Thoracic aorta (tissue), 2 donors: Measurements from ENCODE around the gene OR2G6. TPM values are rescaled to one million over a fixed set of nuclear protein-coding genes. Genes with fewer than 3 reads are reported as not detected.
"Not testable (repeated sequence)": the region's sequence is repeated elsewhere in the genome, so short reads cannot be mapped to it uniquely, and the experiment has no call there.

Source experiments
- ATAC-seq: fragments of 150-250 bp; one replicate; pipeline ENCODE4 v1.8.0; 2017; ENCODE audit warnings: low read depth; ENCODE audit not compliant: insufficient number of reproducible peaks, low FRiP score
- DNase-seq: peaks from one replicate; pipeline ENCODE4 v3.0.0-alpha.2; 2020; ENCODE audit warnings: low spot score
- H3K27ac ChIP-seq, 2 donors: fragments of 200-600 bp; sonication (generic); 1 replicate in 1 of 2; 2 replicates in 1 of 2; pipeline ENCODE4 v1.5.1; 2016; ENCODE audit warnings: mild to moderate bottlenecking in 2 of 2, moderate library complexity in 2 of 2
- H3K27me3 ChIP-seq: fragments of 200-600 bp; sonication (generic); replicated peaks from 2 replicates; pipeline ENCODE4 v1.6.0; 2016; ENCODE audit warnings: mild to moderate bottlenecking; ENCODE audit not compliant: insufficient read depth
- H3K36me3 ChIP-seq: fragments of 200-600 bp; sonication (generic); one replicate; pipeline ENCODE4 v1.5.1; 2016
- H3K4me1 ChIP-seq, 2 donors: fragments of 200-600 bp; sonication (generic); 1 replicate in 1 of 2; 2 replicates in 1 of 2; pipeline versions ENCODE4 v1.5.1 to v1.6.0; 2016; ENCODE audit warnings: low read depth in 2 of 2, mild to moderate bottlenecking in 1 of 2; ENCODE audit not compliant: control insufficient read depth in 1 of 2
- H3K4me3 ChIP-seq: fragments of 200-600 bp; sonication (generic); 2 replicates; pipeline ENCODE4 v1.5.1; 2016; ENCODE audit warnings: mild to moderate bottlenecking
- H3K9me3 ChIP-seq: fragments of 200-600 bp; sonication (generic); 2 replicates; pipeline ENCODE4 v1.5.1; 2016
- CTCF ChIP-seq: fragments of 200-600 bp; sonication (generic); IDR thresholded peaks from one replicate; pipeline ENCODE4 v1.5.1; 2019; ENCODE audit warnings: antibody characterized with exemption
- total RNA-seq, 2 donors: library from RNA; depleted of rRNA; stranded (reverse); fragments of >200 nt; gene quantifications; one replicate each; pipeline versions ENCODE4 v1.1.0 to v1.2.3, GENCODE V29; 2016

The OR2G6 gene
- not detected for total RNA-seq

DNA sequence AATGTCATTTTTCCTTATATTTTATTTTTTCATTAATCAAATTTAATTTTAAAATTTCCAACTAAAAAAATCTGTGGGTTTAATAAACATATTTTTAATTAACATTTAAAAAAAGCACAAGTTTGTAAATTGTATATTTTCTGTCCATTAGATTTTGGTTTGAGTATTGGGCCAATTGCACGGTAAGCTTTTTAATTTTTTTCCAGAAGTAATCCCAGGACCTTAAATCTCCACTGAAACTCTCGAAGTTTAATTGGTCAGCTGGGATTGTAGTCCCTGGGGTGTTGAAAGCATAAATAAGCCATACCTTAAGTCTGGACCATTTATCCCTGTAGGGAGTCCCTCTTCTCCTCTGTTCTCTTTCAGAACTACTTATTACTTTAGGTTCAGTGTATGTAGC, at the start of gene OR2G6:
Gene OR2G6, plus strand, starts transcription at position 301 of the 400 bp plus-strand sequence. CDS start 13,574 bp downstream, outside the sequence.
- H3K4me1 ChIP-seq, ATAC-seq, H3K27me3 ChIP-seq, H3K27ac ChIP-seq, H3K9me3 ChIP-seq, H3K4me3 ChIP-seq, DNase-seq, H3K36me3 ChIP-seq: not testable (repeated sequence)

DNA sequence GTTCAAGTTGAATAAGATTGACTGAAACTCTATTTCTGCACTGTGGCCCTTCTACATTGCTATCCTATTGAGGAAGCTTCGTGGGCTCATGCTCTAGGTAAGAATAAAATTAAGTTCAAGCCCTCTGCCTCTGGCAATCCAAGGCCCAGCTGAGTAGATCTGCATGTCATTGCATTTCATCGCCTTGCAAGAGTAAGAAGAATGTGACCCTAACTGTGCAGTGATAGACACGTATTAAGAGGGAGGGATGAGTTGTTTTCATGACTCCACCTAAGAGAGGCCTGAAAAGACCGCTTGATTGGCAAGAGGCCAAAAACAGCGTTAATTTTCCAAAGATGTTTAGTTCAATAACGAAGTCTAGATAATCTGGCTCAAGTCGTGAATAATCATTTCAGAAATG, 48.8 kb upstream of the OR2G6 start:
- not testable (repeated sequence) for H3K27me3 ChIP-seq, H3K27ac ChIP-seq, ATAC-seq, H3K4me1 ChIP-seq, H3K9me3 ChIP-seq, H3K4me3 ChIP-seq, H3K36me3 ChIP-seq, DNase-seq

DNA sequence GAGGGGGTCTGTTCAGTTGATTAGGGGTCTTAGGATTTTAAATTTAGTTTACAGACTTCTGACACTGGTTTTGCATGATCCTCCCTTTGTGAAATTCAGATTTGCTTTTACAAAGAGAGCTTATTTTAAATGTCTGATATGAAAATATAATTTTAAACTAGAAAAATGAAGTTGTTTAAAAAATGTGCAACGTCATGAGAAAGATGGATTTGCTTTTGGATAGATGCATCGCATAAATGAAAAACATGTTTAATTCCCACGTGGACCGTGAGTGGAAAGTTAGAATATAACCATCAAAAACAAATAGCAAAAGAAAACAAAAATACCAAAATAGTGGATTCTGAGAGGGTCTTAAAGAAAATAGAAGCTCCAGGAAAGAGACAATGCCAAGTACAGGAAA, 36.7 kb upstream of the OR2G6 start:
- no peaks in the 10 kb centered on the region for H3K27me3 ChIP-seq
- no peak overlapping the region for H3K27ac ChIP-seq
- TF ChIP-seq CTCF, result no peak
- ATAC-seq, result no peak
- H3K36me3 ChIP-seq, result no peaks in the 10 kb centered on the region
- H3K9me3 ChIP-seq, result no peaks in the 10 kb centered on the region
- H3K4me1 ChIP-seq, result no peaks in the 10 kb centered on the region
- DNase-seq, result no peak
- no peak overlapping the region for H3K4me3 ChIP-seq

GRCh38 chr1:248472111-248472510, 35.8 kb upstream of the OR2G6 start:
- not testable (repeated sequence) for H3K27me3 ChIP-seq, DNase-seq, H3K9me3 ChIP-seq, H3K4me3 ChIP-seq, H3K36me3 ChIP-seq, H3K27ac ChIP-seq, H3K4me1 ChIP-seq, ATAC-seq

- H3K4me1 ChIP-seq, H3K4me3 ChIP-seq, H3K9me3 ChIP-seq, DNase-seq, H3K36me3 ChIP-seq, H3K27ac ChIP-seq, H3K27me3 ChIP-seq, ATAC-seq: not testable (repeated sequence)
These were observed 34.8 kb upstream of the OR2G6 start, which contains the start of gene OR2T3 for GRCh38 chr1:248473051-248473450. TSS of gene OR2T3 (plus strand) at chr1:248473351. CDS start at chr1:248473351, 0 bp downstream.

DNA sequence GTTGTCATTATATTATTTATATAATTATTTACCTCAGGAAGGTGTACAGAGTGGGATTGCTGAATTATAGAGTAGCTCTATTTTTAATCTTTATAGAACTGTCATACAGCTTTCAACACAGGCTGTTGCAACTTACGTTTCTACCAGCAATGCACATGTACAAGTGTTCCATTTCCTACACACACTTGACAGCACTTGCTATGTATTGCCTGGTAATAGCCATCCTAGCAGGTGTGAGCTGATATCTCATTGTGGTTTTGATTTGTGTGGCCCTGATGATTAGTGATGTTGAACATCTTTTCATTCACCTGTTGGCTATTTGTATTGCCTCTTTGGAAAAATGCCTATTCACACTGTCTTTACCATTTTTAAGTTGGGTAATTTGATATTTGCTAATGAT, 32.2 kb upstream of the OR2G6 start:
- not testable (repeated sequence) for DNase-seq

GRCh38 chr1:248481686-248482579, 25.9 kb upstream of the OR2G6 start:
- not testable (repeated sequence) for H3K27me3 ChIP-seq, H3K4me1 ChIP-seq, H3K36me3 ChIP-seq, ATAC-seq, H3K4me3 ChIP-seq, DNase-seq, H3K27ac ChIP-seq, H3K9me3 ChIP-seq

More for the DNA sequence above, 32.2 kb upstream of the OR2G6 start:
- not testable (repeated sequence) for H3K4me1 ChIP-seq, H3K27ac ChIP-seq, H3K9me3 ChIP-seq, H3K4me3 ChIP-seq, H3K36me3 ChIP-seq, ATAC-seq, H3K27me3 ChIP-seq

DNA sequence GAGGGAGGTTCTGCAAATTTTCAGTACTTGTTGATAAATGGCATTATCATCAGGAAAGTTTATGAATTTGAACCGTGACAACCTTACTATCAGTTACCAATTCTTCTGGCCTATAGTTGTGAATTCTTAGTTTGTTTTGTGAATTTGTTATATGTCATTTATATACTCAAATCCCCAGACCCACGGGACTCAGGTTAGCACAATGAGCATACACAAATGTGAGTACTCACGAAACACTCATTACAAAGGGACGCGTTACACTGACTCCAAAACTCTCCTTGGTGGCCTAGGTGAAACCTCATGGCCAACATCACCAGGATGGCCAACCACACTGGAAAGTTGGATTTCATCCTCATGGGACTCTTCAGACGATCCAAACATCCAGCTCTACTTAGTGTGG, 19.6 kb upstream of the OR2G6 start, which contains the start of gene OR2T5:
Gene OR2T5, plus strand, starts transcription at position 301 of the 400 bp plus-strand sequence. Its CDS starts 0 bp downstream, at position 301.
- H3K9me3 ChIP-seq, H3K27ac ChIP-seq, H3K27me3 ChIP-seq, H3K36me3 ChIP-seq, H3K4me3 ChIP-seq, ATAC-seq, DNase-seq, H3K4me1 ChIP-seq: not testable (repeated sequence)

DNA sequence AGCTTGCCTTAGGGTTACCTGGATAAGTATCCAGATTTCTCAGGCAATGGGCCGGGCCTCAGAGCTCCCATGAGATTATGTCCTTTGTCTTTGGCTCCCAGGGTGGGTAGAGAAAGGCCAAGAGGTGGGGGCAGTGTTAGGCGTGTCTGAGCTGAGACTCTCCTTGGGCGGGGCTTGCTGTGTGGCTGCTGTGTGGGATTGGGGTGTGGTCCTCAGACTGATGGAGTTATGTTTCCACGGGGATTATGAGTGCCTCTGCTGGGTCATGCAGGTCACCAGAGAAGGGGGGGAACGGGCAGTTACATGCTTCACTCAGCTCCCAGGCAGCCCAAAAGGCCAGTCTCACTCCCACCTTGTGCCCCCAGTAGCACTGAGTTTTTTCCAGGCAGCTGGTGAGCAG, 11.2 kb upstream of the OR2G6 start:
- H3K4me3 ChIP-seq, H3K36me3 ChIP-seq, ATAC-seq, H3K27ac ChIP-seq, H3K27me3 ChIP-seq, DNase-seq, H3K4me1 ChIP-seq, H3K9me3 ChIP-seq: not testable (repeated sequence)

- not testable (repeated sequence) for ATAC-seq, H3K4me1 ChIP-seq, H3K27ac ChIP-seq, DNase-seq, H3K36me3 ChIP-seq, H3K9me3 ChIP-seq, H3K27me3 ChIP-seq, H3K4me3 ChIP-seq
These were observed 7.4 kb upstream of the OR2G6 start for GRCh38 chr1:248500305-248501035.

GRCh38 chr1:248510217-248510616, 2.3 kb downstream of the OR2G6 start:
- not testable (repeated sequence) for H3K27me3 ChIP-seq, H3K4me1 ChIP-seq, DNase-seq, H3K27ac ChIP-seq, H3K4me3 ChIP-seq, ATAC-seq, H3K36me3 ChIP-seq, H3K9me3 ChIP-seq
